MM.1S (cell line): Measurements from ENCODE around the gene LSAMP.
"Not testable (repeated sequence)": the region's sequence is repeated elsewhere in the genome, so short reads cannot be mapped to it uniquely, and the experiment has no call there.

Source experiments
- DNase-seq: peaks from one replicate; pipeline ENCODE4 v3.0.0-alpha.2; 2015
- H2AFZ ChIP-seq: fragments of 300-600 bp; sonication (generic); 2 replicates; pipeline ENCODE4 v1.6.0; 2016; ENCODE audit warnings: antibody characterized with exemption, low read length
- H3F3A ChIP-seq: fragments of 300-600 bp; sonication (generic); 2 replicates; pipeline ENCODE4 v1.6.1; 2016; ENCODE audit warnings: mild to moderate bottlenecking, antibody characterized with exemption, low read length, moderate library complexity, mixed read lengths; ENCODE audit not compliant: insufficient read depth
- H3K27ac ChIP-seq: fragments of 300-600 bp; sonication (generic); 2 replicates; pipeline ENCODE4 v1.5.1; 2016; ENCODE audit warnings: mild to moderate bottlenecking, low read length
- H3K27me3 ChIP-seq: fragments of 300-600 bp; sonication (generic); replicated peaks from 2 replicates; pipeline ENCODE4 v1.6.0; 2016; ENCODE audit warnings: low read length; ENCODE audit not compliant: insufficient read depth
- H3K36me3 ChIP-seq: fragments of 300-600 bp; sonication (generic); replicated peaks from 2 replicates; pipeline ENCODE4 v1.6.1; 2016; ENCODE audit warnings: mild to moderate bottlenecking, low read length, mixed read lengths; ENCODE audit not compliant: insufficient read depth
- H3K4me1 ChIP-seq: fragments of 300-600 bp; sonication (generic); 2 replicates; pipeline ENCODE4 v1.6.1; 2016; ENCODE audit warnings: low read length, mixed read lengths
- H3K4me2 ChIP-seq: fragments of 300-600 bp; sonication (generic); 2 replicates; pipeline ENCODE4 v1.6.0; 2016; ENCODE audit warnings: low read depth, low read length
- H3K4me3 ChIP-seq: fragments of 300-600 bp; sonication (generic); 2 replicates; pipeline ENCODE4 v1.5.1; 2016; ENCODE audit warnings: low read length, mixed read lengths
- H3K79me2 ChIP-seq: fragments of 300-600 bp; sonication (generic); 2 replicates; pipeline ENCODE4 v1.6.1; 2016; ENCODE audit warnings: mixed run types, low read length, mixed read lengths
- H3K9ac ChIP-seq: fragments of 300-600 bp; sonication (generic); 2 replicates; pipeline ENCODE4 v1.6.1; 2016; ENCODE audit warnings: low read length, mixed read lengths
- H3K9me2 ChIP-seq: fragments of 300-600 bp; sonication (generic); replicated peaks from 2 replicates; pipeline ENCODE4 v1.6.1; 2016; ENCODE audit warnings: mild to moderate bottlenecking, low read length, mixed read lengths; ENCODE audit not compliant: insufficient read depth
- H3K9me3 ChIP-seq: fragments of 300-600 bp; sonication (generic); replicated peaks from 2 replicates; pipeline ENCODE4 v1.6.1; 2016; ENCODE audit warnings: mild to moderate bottlenecking, low read length, mixed read lengths; ENCODE audit not compliant: insufficient read depth
- H4K20me1 ChIP-seq: fragments of 300-600 bp; sonication (generic); 2 replicates; pipeline ENCODE4 v1.6.1; 2016; ENCODE audit warnings: mild to moderate bottlenecking, low read length, moderate library complexity, mixed read lengths; ENCODE audit not compliant: insufficient read depth
- EZH2 ChIP-seq: fragments of 300-600 bp; sonication (generic); optimal IDR thresholded peaks from 2 replicates; pipeline ENCODE3; 2017; ENCODE audit warnings: low read depth, mild to moderate bottlenecking, antibody characterized with exemption, low read length, mixed read lengths
- EZH2phosphoT487 ChIP-seq: fragments of 300-600 bp; sonication (generic); IDR thresholded peaks from 2 replicates; pipeline ENCODE4 v1.6.1; 2018; ENCODE audit warnings: antibody characterized with exemption, low read length
- TF ChIP-seq, protein P1 (sequence below): fragments of 300-600 bp; sonication (generic); IDR thresholded peaks from 2 replicates; pipeline ENCODE4 v1.5.1; 2016; ENCODE audit warnings: antibody characterized with exemption, low read length, mixed read lengths

LSAMP gene

DNA sequence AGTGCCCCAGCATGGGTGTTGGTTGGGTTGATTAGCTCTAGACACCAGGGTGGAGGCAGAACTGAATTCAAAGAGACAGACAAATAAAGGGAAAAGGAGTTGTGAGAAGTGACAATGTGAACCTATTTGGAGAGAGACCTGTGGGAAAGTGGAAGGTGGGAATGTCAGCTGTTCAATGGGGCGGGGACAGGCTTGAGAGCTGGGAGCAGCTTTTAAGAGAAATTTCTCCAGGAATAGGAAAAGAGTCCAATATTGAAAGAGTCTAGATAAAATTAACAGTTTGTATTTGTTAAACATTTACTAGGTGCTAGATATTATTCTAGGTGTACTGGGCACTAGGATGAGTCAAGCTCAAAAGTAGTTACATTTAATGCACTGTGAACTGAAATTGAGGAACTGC lies 596.6 kb downstream of the LSAMP start:
- no peaks in the 10 kb centered on the region for H3K27me3 ChIP-seq
- H3K79me2 ChIP-seq, result no peaks in the 10 kb centered on the region
- H4K20me1 ChIP-seq, result no peaks in the 10 kb centered on the region
- H3K27ac ChIP-seq, result no peak overlapping the region
- H3F3A ChIP-seq, result no peaks in the 10 kb centered on the region
- no peak for TF ChIP-seq EZH2
- TF ChIP-seq, protein P1, sequence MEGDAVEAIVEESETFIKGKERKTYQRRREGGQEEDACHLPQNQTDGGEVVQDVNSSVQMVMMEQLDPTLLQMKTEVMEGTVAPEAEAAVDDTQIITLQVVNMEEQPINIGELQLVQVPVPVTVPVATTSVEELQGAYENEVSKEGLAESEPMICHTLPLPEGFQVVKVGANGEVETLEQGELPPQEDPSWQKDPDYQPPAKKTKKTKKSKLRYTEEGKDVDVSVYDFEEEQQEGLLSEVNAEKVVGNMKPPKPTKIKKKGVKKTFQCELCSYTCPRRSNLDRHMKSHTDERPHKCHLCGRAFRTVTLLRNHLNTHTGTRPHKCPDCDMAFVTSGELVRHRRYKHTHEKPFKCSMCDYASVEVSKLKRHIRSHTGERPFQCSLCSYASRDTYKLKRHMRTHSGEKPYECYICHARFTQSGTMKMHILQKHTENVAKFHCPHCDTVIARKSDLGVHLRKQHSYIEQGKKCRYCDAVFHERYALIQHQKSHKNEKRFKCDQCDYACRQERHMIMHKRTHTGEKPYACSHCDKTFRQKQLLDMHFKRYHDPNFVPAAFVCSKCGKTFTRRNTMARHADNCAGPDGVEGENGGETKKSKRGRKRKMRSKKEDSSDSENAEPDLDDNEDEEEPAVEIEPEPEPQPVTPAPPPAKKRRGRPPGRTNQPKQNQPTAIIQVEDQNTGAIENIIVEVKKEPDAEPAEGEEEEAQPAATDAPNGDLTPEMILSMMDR, result no peak
- no peak for TF ChIP-seq EZH2phosphoT487
- H3K4me3 ChIP-seq, result no peak overlapping the region
- no peaks in the 10 kb centered on the region for H3K36me3 ChIP-seq
- H3K9me3 ChIP-seq, result no peaks in the 10 kb centered on the region
- H3K4me1 ChIP-seq, result no peaks in the 10 kb centered on the region
- no peak for DNase-seq
- H3K4me2 ChIP-seq, result no peak overlapping the region
- no peaks in the 10 kb centered on the region for H3K9me2 ChIP-seq
- H2AFZ ChIP-seq, result no peak overlapping the region
- H3K9ac ChIP-seq, result no peak overlapping the region

DNA sequence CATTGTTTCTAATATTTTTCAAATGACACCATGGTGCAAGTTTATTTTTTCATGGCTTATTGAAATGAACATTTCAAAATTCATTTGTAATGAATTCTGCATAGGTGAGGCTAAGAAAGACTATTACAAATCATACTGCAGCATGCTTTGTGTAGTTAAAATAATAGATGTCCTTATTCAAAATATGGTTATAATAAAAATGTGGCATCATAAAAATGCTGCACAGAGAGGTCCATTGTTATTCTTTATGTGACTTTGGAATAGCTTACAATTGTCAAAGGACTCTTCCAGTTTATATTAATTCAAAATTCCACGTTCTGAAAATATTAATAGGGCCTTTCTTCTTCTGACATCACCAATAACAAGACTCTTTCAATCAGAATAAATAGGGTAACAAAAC lies 599.3 kb downstream of the LSAMP start:
- Histone ChIP-seq H3K36me3 (no peaks in the 10 kb centered on the region), H3K27ac (no peak overlapping the region), H3K79me2 (no peaks in the 10 kb centered on the region), H3K4me2 (no peak overlapping the region), H3K27me3 (no peaks in the 10 kb centered on the region), H3K9ac (no peak overlapping the region), H3K9me3 (no peaks in the 10 kb centered on the region), H3F3A (no peaks in the 10 kb centered on the region), H2AFZ (no peak overlapping the region), H3K9me2 (no peaks in the 10 kb centered on the region), H3K4me3 (no peak overlapping the region), H3K4me1 (no peaks in the 10 kb centered on the region), H4K20me1 (no peaks in the 10 kb centered on the region)
- TF ChIP-seq EZH2phosphoT487 (no peak), EZH2 (no peak)
- no peak for DNase-seq

DNA sequence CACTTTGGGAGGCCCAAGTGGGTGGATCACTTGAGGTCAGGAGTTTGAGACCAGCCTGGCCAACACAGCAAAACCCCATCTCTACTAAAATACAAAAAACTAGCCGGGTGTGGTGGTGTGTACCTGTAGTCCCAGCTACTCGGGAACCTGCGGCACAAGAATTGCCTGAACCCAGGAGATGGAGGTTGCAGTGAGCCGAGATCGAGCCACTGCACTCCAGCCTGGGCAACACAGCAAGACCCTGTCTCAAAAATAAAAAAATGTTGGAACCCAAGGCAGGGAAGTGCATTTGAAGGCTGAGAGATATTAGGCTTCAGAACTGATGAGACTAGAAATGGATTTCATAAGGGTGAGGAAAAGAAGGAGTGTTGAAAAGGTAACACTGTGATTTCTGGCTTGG lies 600.6 kb downstream of the LSAMP start:
- not testable (repeated sequence) for H3K4me1 ChIP-seq, H3K27me3 ChIP-seq, H3K79me2 ChIP-seq, H3F3A ChIP-seq, H3K4me2 ChIP-seq, DNase-seq, H3K4me3 ChIP-seq, H4K20me1 ChIP-seq, H3K27ac ChIP-seq, H3K9ac ChIP-seq, H3K9me2 ChIP-seq, H3K36me3 ChIP-seq, H2AFZ ChIP-seq, H3K9me3 ChIP-seq

DNA sequence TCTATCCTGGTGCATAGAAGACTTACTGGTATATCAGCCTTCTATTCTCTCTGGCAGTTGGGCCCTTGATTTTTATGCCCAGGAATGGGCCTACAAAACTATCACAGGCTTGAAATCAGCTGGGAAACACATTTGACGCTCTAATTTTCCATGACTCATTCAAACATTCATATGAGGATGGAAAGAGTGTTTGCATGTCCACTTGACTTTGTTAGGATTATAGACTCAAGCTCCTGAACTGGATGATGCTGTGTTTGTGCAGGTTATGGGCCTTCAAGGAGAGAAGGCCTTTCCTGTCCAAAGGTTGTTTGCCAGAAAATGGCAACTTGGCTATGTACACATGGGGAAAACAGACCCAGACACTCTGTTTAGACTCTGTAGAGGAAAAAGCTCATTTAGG lies 602.1 kb downstream of the LSAMP start:
- Histone ChIP-seq H2AFZ (no peak overlapping the region), H3K79me2 (no peaks in the 10 kb centered on the region), H3K4me1 (no peaks in the 10 kb centered on the region), H4K20me1 (no peaks in the 10 kb centered on the region), H3K4me3 (no peak overlapping the region), H3F3A (no peaks in the 10 kb centered on the region), H3K27me3 (no peaks in the 10 kb centered on the region), H3K9me3 (no peaks in the 10 kb centered on the region), H3K4me2 (no peak overlapping the region), H3K36me3 (no peaks in the 10 kb centered on the region), H3K27ac (no peak overlapping the region), H3K9me2 (no peaks in the 10 kb centered on the region), H3K9ac (no peak overlapping the region)
- DNase-seq, result no peak
- TF ChIP-seq, protein P1, result no peak
- TF ChIP-seq EZH2, result no peak
- no peak for TF ChIP-seq EZH2phosphoT487
